GM18520 (cell line): Measurements from ENCODE around the gene TERT.

Source experiments
- ATAC-seq: cut with Tn5 transposase; IDR thresholded peaks from one replicate; pipeline ENCODE4 v1.9.1; 2021; ENCODE audit not compliant: unreplicated experiment

Gene TERT

DNA sequence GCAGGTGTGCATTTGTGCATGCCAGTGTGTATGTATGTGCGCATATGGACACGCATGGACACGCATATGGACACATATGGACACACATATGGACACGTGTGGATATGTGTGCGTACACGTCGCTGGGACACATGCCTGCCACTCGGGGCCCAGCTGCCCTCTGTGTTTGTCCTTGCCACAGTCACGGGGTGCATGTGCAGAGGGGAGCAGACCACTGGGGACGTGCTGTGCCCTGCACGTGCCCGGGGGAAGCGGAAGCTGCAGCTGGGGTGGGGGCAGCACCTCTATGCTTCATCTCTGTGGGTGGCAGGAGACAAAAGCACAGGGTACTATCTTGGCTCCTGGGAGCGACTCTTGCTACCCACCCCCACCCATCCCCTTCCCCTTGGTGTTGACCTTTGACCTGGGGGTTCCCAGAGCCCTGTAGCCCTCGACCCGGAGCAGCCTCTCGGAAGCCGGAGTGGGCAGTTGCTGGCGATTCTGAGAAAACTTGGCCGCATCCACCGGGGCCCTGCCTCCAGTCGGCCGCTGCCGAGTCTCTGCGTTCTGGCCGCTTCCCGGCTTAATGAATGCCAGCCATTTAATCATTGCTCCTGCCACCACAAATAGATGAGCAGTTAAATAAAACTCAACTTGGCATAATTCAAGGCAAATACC, 72.1 kb downstream of the TERT start:
- ATAC-seq, result no peak

DNA sequence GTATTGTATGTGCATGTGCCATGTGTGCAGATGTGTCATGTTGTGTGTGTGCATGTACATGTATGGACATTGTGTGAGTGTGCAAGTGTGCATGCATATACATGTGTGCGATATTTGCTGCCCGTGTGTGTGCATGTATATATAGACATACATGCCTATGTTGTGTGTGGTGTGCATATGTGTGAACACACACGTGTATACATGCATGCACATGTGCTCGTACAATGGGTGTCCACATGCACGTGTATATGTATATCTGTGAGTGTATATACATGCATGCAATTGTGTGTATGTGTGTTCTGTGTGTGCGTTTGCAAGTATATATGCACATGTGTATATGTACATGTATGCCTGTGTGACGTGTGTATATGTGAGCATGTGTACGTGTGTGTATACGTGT, 72.7 kb downstream of the TERT start:
- no peak for ATAC-seq

- no peak for ATAC-seq
These were observed 73.1 kb downstream of the TERT start for GRCh38 chr5:1221721-1222120.

- ATAC-seq, result no peak
These were observed 74.0 kb downstream of the TERT start for GRCh38 chr5:1220831-1221230.

GRCh38 chr5:1220351-1220750, 74.5 kb downstream of the TERT start:
- ATAC-seq, result no peak

DNA sequence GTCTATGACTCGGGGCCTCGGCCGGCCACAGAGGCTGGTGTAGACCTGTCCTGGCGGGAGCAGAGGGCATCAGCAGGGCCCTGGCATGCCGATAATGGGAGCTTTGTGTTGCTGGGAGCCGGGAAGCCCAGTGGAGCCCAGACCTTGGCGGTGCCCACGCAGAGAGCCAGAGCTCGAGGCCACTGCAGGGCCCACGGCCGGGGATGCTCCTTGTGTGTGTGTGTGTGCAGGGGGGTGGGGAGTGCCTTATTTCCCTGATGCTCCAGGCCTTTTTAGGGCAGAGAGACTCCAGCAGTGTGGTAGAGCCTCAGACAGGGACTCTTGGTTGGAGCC, 75.1 kb downstream of the TERT start:
- no peak for ATAC-seq

DNA sequence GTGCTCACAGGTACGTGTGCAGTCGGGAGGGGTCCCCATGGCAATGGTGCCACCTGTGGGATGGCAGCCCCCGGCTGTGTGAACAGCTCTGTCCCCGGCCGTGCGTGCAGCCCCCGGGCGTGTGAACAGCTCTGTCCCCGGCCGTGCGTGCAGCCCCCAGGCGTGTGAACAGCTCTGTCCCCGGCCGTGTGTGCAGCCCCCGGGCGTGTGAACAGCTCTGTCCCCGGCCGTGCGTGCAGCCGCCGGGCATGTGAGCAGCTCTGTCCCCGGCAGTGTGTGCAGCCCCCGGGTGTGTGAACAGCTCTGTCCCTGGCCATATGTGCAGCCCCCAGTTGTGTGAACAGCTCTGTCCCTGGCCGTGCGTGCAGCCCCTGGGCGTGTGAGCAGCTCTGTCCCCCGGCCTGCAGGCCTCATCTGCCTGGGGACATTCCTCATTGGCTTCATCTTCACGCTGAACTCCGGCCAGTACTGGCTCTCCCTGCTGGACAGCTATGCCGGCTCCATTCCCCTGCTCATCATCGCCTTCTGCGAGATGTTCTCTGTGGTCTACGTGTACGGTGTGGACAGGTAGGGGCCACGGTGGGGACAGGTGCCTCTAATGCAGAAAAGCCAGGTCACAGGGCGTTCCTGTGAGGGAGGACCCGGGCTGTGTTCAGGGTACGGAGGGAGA, 75.6 kb downstream of the TERT start:
- no peak for ATAC-seq

DNA sequence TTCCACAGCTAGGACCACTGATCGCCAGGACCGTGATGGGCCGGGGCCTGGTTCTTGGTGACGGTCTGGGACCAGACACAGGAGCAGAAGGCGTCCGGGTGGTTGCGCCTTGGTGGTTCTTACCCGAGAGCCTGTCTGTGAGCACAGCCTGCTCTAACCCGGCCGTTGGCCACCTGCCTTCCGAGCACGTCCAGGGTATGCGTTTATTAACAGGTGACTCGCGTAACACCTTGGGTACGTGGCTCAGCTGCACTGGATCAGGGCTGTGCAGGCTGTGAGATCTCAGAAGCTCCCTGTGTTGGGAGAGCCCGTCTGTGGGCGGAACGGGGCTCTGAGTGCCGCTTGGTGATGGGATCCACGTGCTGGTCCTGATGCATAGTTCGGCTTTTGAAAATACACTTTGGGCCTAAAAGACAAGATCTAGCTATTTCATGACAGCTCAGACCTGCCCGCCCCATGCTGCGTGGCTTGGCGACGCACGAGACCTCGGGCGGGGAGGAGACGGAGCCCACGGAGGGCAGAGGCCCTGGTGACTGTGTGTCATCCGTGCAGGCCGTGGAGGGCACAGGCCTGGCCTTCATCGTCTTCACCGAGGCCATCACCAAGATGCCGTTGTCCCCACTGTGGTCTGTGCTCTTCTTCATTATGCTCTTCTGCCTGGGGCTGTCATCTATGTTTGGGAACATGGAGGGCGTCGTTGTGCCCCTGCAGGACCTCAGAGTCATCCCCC, 76.4 kb downstream of the TERT start:
- no peak for ATAC-seq

DNA sequence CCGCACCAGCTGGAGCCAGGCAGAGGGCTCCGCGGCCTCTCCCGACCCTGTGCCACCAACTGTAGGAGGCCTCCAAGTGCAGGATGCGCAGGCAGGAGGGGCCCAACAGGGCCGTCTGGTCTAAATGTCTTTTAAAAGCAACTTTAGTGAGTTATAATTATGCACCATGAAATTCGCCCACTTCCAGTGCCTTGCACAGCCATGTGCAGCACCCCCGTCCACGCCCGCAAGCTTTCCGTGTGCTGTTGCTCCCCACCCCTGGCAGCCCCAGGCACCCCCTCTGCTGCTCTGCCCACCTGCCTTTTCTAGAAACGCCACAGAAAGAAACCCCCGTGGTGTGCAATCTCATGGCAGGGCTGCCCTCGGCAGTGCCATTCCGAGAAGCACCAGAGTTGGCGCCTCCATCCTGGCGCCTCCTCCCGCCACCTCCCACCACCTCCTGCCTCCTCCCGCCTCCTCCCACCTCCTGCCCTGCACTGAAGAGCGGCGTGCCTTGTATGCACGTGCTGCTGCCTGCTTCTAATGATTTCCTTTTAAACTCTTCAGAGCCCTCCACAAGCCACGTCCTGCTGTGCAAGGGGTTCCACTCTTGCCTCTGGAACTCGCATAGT, 77.2 kb downstream of the TERT start:
- ATAC-seq, result no peak

- ATAC-seq, result no peak
These were observed 78.0 kb downstream of the TERT start for GRCh38 chr5:1216918-1217295.

GRCh38 chr5:1216211-1216917, 78.5 kb downstream of the TERT start:
- no peak for ATAC-seq

GRCh38 chr5:1215320-1216096, 79.4 kb downstream of the TERT start:
- no peak for ATAC-seq

DNA sequence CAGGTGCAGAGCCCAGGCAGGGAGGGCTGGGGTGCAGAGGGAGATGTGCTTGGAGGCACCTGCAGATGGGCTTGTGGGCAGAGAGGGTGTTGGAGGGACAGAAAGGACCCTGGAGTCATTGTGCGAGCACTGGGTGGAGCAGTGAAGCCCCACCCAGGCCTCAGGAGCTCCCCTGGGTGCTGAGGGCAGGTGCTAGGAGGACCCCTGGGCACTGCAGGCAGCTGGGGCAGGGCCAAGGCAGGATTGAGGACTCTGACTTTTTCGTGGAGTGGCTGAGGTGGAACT, 80.0 kb downstream of the TERT start:
- no peak for ATAC-seq

GRCh38 chr5:1214163-1214935, 80.5 kb downstream of the TERT start:
- ATAC-seq, result no peak

GRCh38 chr5:1213508-1214162, 81.2 kb downstream of the TERT start:
- no peak for ATAC-seq

DNA sequence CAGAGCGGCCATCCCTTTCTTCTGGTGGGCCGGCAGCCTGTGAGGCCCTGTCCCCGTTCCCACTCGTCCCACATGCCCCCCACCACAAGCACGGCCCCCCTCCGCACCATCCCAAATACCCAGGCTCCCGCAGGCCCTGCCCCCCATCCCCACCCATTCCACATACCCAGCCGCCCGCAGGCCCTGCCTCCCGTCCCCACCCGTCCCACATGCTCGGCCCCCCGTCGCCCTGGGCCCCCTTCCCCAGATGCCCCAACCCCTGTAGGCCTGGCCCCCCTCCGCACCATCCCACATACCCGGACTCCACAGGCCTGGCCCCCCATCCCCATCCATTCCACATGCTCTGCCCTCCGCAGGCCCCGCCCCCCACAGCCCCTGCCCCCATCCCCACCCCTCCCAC, 82.0 kb downstream of the TERT start:
- no peak for ATAC-seq

DNA sequence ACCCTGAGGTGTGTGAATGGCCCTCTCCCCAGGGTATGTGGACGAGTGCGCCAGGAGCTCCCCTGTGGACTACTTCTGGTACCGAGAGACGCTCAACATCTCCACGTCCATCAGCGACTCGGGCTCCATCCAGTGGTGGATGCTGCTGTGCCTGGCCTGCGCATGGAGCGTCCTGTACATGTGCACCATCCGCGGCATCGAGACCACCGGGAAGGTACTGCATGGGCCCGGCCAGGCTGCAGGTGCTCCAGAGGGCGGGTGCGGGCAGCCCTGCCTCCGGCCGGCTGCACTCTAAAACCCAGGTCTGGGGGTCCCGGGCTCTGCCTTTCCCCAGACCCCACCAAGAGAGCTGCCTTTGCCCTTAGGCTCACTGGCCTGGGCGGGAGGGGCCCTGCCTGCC, 82.6 kb downstream of the TERT start:
- no peak for ATAC-seq

DNA sequence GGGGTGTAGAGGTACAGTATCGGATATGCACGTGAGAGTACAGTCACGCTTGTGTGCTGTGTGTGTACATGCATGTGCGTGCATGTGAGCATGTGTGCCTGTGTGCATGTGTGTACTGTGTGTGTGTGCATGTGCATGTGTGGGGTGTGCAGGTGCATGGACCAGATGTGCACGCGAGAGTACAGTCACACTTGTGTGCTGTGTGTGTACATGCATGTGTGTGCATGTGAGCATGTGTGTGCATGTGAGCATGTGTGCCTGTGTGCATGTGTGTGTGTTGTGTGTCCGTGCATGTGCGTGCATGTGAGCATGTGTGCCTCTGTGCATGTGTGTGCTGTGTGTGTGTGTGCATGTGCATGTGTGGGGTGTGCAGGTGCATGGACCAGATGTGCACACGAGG, 83.2 kb downstream of the TERT start:
- no peak for ATAC-seq

DNA sequence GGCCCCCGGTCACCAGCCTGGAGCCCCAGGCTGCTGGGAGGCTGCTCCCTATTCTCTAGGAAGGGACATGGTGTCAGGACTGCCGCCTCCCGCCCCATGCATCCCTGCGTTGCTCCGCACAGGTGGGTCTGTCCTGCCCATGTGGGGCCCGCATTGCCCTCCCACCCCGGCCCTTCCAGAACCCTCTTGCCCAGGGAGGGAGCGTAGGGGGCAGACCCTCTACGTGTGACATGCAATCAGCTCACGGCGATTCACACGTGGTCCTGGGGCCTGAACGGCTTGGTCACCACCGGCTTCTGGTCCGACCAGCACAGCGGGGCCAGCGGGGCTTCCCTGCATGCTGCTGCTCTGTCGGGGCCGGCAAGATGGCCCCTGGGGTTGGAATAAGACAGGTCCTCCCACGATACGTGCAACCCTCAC, 84.0 kb downstream of the TERT start:
- no peak for ATAC-seq
